ENCODE data around the gene SRC.

DNA sequence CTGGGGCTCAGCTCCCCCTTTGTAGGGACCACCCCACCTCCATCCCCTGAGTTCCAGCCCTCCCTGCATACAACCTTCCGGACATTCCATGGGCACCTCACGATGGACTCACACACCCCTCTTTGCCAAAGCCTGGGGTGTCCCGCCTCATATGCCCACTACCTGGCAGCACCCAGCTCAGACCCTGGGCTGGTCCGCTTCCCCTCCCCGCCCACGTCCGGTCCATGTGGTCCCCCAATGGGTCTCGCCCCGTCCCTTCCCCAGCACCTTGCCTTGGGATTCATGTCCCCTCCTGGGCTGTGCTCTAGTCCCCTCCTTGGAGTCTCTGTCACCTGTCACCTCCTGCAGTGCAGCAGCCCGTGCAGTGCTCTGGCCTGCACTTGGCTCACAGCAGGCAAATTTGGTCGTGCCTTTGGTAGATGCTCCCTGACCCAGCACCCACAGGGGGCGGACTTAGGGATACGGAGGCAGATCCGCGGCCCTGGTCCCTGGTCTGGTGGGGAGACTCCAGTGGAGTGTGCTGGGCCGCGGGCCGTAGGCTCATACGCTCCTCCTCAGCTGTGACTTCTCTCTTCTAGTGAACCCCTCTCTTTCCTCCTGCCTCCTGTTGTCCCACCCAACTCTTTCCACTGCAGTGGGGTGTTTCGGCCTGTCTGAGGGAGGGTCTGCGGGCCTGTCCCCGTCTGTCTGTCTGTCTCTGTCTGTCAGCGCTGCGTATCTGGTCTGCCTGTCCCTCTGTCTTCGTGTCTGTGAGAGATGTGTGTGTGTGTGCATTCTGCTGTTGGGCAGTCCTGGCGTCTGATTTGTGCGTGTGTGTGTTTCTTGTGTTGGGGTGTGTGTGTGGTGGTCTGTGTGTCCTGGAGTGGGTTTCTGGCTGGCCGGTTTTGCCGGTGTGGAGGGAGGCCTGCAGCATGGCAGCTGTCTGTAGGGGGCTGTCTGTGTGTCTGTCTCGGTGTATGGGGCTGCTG is 69.5 kb downstream of the SRC start:
- TF ChIP-seq, protein P1, sequence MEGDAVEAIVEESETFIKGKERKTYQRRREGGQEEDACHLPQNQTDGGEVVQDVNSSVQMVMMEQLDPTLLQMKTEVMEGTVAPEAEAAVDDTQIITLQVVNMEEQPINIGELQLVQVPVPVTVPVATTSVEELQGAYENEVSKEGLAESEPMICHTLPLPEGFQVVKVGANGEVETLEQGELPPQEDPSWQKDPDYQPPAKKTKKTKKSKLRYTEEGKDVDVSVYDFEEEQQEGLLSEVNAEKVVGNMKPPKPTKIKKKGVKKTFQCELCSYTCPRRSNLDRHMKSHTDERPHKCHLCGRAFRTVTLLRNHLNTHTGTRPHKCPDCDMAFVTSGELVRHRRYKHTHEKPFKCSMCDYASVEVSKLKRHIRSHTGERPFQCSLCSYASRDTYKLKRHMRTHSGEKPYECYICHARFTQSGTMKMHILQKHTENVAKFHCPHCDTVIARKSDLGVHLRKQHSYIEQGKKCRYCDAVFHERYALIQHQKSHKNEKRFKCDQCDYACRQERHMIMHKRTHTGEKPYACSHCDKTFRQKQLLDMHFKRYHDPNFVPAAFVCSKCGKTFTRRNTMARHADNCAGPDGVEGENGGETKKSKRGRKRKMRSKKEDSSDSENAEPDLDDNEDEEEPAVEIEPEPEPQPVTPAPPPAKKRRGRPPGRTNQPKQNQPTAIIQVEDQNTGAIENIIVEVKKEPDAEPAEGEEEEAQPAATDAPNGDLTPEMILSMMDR (IDR thresholded peaks at IDR 0.05) = no peak
- no peak for TF ChIP-seq POLR2A (IDR thresholded peaks at IDR 0.05)

Measured in thyroid gland (tissue), 4 donors.